OCI-LY7 (cell line): ENCODE results near the gene TBC1D23.

Source experiments
- CTCF ChIP-seq: fragments of 200-600 bp; sonication (generic); conservative IDR thresholded peaks from 2 replicates; pipeline ENCODE4 v1.5.1; 2014; ENCODE audit warnings: mild to moderate bottlenecking, antibody characterized with exemption, low read length, moderate library complexity, mixed read lengths
- EZH2phosphoT487 ChIP-seq: fragments of 200-600 bp; sonication (generic); IDR thresholded peaks from 2 replicates; pipeline ENCODE4 v1.6.1; 2018; ENCODE audit warnings: low read depth, borderline replicate concordance, mild to moderate bottlenecking, mixed run types, antibody characterized with exemption, low read length, moderate library complexity, mixed read lengths

GRCh38 chr3:100230710-100231109 lies 30.1 kb upstream of the TBC1D23 start:
- TF ChIP-seq CTCF, result no peak
- no peak for TF ChIP-seq EZH2phosphoT487
